Glutamatergic neuron (in vitro differentiated cells): ENCODE measurements around the gene CACNA1G. TPM values are rescaled to one million over a fixed set of nuclear protein-coding genes. Genes with fewer than 3 reads are reported as not detected.

Experiments used
- DNase-seq: peaks from one replicate; pipeline ENCODE4 v3.0.0; 2022
- H3K27ac Mint-ChIP-seq: one replicate; pipeline ENCODE4 v1.8.0; 2020; ENCODE audit warnings: mild to moderate bottlenecking, mixed read lengths, inconsistent platforms; ENCODE audit not compliant: unreplicated experiment
- H3K27me3 Mint-ChIP-seq: one replicate; pipeline ENCODE4 v1.8.0; 2020; ENCODE audit warnings: mild to moderate bottlenecking, moderate library complexity, mixed read lengths, inconsistent platforms; ENCODE audit not compliant: unreplicated experiment
- H3K36me3 Mint-ChIP-seq: one replicate; pipeline ENCODE4 v1.8.0; 2020; ENCODE audit warnings: mild to moderate bottlenecking, mixed read lengths, inconsistent platforms; ENCODE audit not compliant: unreplicated experiment
- H3K4me1 Mint-ChIP-seq: one replicate; pipeline ENCODE4 v1.8.0; 2020; ENCODE audit warnings: mild to moderate bottlenecking, low read depth, mixed read lengths, inconsistent platforms; ENCODE audit not compliant: unreplicated experiment
- H3K4me3 Mint-ChIP-seq: one replicate; pipeline ENCODE4 v1.8.0; 2020; ENCODE audit warnings: mild to moderate bottlenecking, mixed read lengths, inconsistent platforms; ENCODE audit not compliant: unreplicated experiment
- H3K9me3 Mint-ChIP-seq: one replicate; pipeline ENCODE4 v1.8.0; 2020; ENCODE audit warnings: mild to moderate bottlenecking, moderate library complexity, mixed read lengths, inconsistent platforms; ENCODE audit not compliant: unreplicated experiment
- total RNA-seq: library from RNA; stranded (reverse); fragmentation: NEBNext Ultra II Directional; extraction: Animal tissue kit (Norgen Biotek cat#: 25700); gene quantifications from one replicate; pipeline ENCODE4 v1.2.1, GENCODE V29; 2021; ENCODE audit not compliant: unreplicated experiment
- TF ChIP-seq, protein P1 (sequence below): fragments of 200-600 bp; sonication (generic); IDR thresholded peaks from one replicate; pipeline ENCODE4 v1.5.0; 2021; ENCODE audit not compliant: partially characterized antibody, unreplicated experiment

The CACNA1G gene
- total RNA-seq, 1 donor from 2014 or later = 2.2 TPM

- TF ChIP-seq, protein P1, sequence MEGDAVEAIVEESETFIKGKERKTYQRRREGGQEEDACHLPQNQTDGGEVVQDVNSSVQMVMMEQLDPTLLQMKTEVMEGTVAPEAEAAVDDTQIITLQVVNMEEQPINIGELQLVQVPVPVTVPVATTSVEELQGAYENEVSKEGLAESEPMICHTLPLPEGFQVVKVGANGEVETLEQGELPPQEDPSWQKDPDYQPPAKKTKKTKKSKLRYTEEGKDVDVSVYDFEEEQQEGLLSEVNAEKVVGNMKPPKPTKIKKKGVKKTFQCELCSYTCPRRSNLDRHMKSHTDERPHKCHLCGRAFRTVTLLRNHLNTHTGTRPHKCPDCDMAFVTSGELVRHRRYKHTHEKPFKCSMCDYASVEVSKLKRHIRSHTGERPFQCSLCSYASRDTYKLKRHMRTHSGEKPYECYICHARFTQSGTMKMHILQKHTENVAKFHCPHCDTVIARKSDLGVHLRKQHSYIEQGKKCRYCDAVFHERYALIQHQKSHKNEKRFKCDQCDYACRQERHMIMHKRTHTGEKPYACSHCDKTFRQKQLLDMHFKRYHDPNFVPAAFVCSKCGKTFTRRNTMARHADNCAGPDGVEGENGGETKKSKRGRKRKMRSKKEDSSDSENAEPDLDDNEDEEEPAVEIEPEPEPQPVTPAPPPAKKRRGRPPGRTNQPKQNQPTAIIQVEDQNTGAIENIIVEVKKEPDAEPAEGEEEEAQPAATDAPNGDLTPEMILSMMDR = no peak
- peaks cover 3% of the 10 kb centered on the region for H3K9me3 Mint-ChIP-seq
- peaks cover 14% of the 10 kb centered on the region for H3K27me3 Mint-ChIP-seq
- H3K4me3 Mint-ChIP-seq = no peak overlapping the region
- H3K4me1 Mint-ChIP-seq = peaks cover 2% of the 10 kb centered on the region
- H3K27ac Mint-ChIP-seq = no peak overlapping the region
- H3K36me3 Mint-ChIP-seq = no peaks in the 10 kb centered on the region
- DNase-seq = no peak
These were observed 80.3 kb downstream of the CACNA1G start for GRCh38 chr17:50640686-50641351.

DNA sequence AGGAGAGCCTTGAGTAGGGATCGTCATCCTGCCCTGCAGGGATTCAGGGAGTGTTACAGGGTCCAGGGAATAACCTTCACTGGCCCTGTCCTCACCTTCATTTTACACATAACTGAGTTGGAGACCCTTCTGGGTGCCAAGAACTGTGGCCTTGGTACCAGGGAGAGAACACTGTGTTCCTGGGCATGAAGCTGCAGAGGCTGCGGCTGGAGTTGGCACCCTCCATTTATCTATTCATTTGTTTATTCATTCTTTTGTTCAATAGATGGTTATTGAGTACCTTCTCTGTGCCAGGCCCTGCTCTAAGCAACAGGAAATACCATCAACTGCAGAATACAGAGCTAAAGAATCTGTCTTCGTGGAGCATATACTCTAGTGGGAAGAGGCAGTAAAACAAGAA, 80.8 kb downstream of the CACNA1G start:
- H3K9me3 Mint-ChIP-seq = peaks cover 3% of the 10 kb centered on the region
- no peak overlapping the region for H3K27ac Mint-ChIP-seq

DNA sequence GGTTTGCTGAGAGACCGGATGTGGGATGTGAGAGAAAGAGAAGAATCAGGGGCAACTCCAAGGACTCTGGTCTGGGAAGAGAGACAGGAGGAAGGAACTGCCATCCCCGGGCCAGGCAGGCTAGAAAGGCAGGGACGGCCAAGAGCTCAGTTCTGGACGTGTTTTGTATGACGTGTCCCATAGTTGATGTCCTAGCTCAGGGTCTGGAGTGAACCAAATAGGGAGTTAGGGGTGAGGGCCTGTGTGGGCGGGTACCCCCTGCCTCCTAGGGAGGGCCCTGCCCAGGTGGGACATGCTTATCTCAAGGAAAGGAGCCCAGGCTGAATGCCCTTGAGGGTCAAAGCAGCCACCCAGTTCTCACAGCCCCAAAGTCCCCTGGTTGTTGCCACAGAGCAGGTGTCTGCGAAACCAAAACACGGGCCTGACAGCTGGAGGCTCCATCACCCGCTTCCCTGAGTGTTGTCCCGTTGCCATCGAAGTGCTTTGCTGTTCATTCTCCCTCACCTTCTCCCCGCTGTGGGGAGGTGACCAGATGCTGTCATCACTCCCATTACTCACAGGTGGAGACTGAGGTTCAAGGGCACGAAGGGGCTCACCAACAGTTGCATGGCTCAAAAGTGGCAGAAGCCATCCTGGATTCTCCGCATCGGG, 81.7 kb downstream of the CACNA1G start:
- H3K9me3 Mint-ChIP-seq = peaks cover 3% of the 10 kb centered on the region
- TF ChIP-seq, protein P1 = no peak
- peaks cover 7% of the 10 kb centered on the region for H3K27me3 Mint-ChIP-seq
- DNase-seq = no peak
- H3K4me1 Mint-ChIP-seq = peaks cover 2% of the 10 kb centered on the region
- H3K4me3 Mint-ChIP-seq = no peak overlapping the region
- no peaks in the 10 kb centered on the region for H3K36me3 Mint-ChIP-seq
- H3K27ac Mint-ChIP-seq = no peak overlapping the region

More for the DNA sequence above, 80.8 kb downstream of the CACNA1G start:
- H3K4me1 Mint-ChIP-seq = peaks cover 2% of the 10 kb centered on the region
- TF ChIP-seq, protein P1 = no peak
- H3K27me3 Mint-ChIP-seq = peaks cover 9% of the 10 kb centered on the region
- DNase-seq = no peak
- no peak overlapping the region for H3K4me3 Mint-ChIP-seq
- no peaks in the 10 kb centered on the region for H3K36me3 Mint-ChIP-seq

GRCh38 chr17:50642722-50643656, 82.5 kb downstream of the CACNA1G start:
- no peak overlapping the region for H3K4me3 Mint-ChIP-seq
- DNase-seq = no peak
- no peak overlapping the region for H3K27ac Mint-ChIP-seq
- TF ChIP-seq, protein P1 = no peak
- H3K27me3 Mint-ChIP-seq = peaks cover 4% of the 10 kb centered on the region
- H3K4me1 Mint-ChIP-seq = peaks cover 2% of the 10 kb centered on the region
- H3K36me3 Mint-ChIP-seq = no peaks in the 10 kb centered on the region
- H3K9me3 Mint-ChIP-seq = peaks cover 5% of the 10 kb centered on the region
